ENCODE measurements around the gene CNPY1.

The CNPY1 gene

GRCh38 chr7:155590215-155591018, 44.1 kb upstream of the CNPY1 start:
- no peaks in the 10 kb centered on the region for H3K36me3 ChIP-seq (ENCODE audit: control insufficient read depth, insufficient read depth, low read length)
- TF ChIP-seq, protein P1, sequence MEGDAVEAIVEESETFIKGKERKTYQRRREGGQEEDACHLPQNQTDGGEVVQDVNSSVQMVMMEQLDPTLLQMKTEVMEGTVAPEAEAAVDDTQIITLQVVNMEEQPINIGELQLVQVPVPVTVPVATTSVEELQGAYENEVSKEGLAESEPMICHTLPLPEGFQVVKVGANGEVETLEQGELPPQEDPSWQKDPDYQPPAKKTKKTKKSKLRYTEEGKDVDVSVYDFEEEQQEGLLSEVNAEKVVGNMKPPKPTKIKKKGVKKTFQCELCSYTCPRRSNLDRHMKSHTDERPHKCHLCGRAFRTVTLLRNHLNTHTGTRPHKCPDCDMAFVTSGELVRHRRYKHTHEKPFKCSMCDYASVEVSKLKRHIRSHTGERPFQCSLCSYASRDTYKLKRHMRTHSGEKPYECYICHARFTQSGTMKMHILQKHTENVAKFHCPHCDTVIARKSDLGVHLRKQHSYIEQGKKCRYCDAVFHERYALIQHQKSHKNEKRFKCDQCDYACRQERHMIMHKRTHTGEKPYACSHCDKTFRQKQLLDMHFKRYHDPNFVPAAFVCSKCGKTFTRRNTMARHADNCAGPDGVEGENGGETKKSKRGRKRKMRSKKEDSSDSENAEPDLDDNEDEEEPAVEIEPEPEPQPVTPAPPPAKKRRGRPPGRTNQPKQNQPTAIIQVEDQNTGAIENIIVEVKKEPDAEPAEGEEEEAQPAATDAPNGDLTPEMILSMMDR (IDR thresholded peaks at IDR 0.05; ENCODE audit: insufficient read depth, low read length, poor library complexity, severe bottlenecking), result no peak
- no peaks in the 10 kb centered on the region for H3K27me3 ChIP-seq (replicated peaks; ENCODE audit: control insufficient read depth, insufficient read depth, low read length)
- no peak for DNase-seq (ENCODE audit: extremely low read depth, insufficient read length)
- H3K4me3 ChIP-seq (replicated peaks; ENCODE audit: low read depth, low read length), result no peak overlapping the region

GRCh38 chr7:155589001-155589980, 42.9 kb upstream of the CNPY1 start:
- Histone ChIP-seq H3K36me3 (ENCODE audit: control insufficient read depth, insufficient read depth, low read length) (no peaks in the 10 kb centered on the region), H3K27me3 (replicated peaks; ENCODE audit: control insufficient read depth, insufficient read depth, low read length) (no peaks in the 10 kb centered on the region), H3K4me3 (replicated peaks; ENCODE audit: low read depth, low read length) (no peak overlapping the region)
- no peak for DNase-seq (ENCODE audit: extremely low read depth, insufficient read length)
- TF ChIP-seq, protein P1 (IDR thresholded peaks at IDR 0.05; ENCODE audit: insufficient read depth, low read length, poor library complexity, severe bottlenecking), result no peak

- DNase-seq (ENCODE audit: extremely low read depth, insufficient read length), result no peak
- Histone ChIP-seq H3K36me3 (ENCODE audit: control insufficient read depth, insufficient read depth, low read length) (no peaks in the 10 kb centered on the region), H3K27me3 (replicated peaks; ENCODE audit: control insufficient read depth, insufficient read depth, low read length) (no peaks in the 10 kb centered on the region; the same call in 1 of the 2 replicates), H3K4me3 (replicated peaks; ENCODE audit: low read depth, low read length) (no peak overlapping the region)
- TF ChIP-seq, protein P1 (IDR thresholded peaks at IDR 0.05; ENCODE audit: insufficient read depth, low read length, poor library complexity, severe bottlenecking), result no peak
Observed at GRCh38 chr7:155588468-155588998, 42.2 kb upstream of the CNPY1 start.

DNA sequence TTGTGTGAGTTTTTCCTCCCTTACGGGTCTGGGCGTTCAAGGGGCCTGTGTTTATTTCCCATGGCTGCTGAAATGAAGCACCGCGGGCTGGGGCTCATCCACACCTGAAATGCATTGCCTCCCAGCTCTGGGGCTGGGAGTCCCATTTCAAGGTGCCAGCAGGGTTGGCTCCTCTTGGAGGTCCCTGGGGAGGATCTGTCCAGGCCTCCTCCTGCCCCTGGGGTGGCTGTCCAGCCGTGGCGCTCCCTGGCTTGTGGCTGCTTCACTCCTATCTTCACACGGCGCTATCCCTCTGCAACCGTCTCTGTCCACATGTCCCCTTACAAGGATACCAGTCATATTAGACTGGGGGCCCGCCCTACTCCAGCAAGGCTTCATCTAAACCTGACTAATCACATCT, 41.1 kb upstream of the CNPY1 start:
- H3K36me3 ChIP-seq (ENCODE audit: control insufficient read depth, insufficient read depth, low read length), result no peaks in the 10 kb centered on the region
- no peak overlapping the region for H3K4me3 ChIP-seq (replicated peaks; ENCODE audit: low read depth, low read length)
- no peak for DNase-seq (ENCODE audit: extremely low read depth, insufficient read length)
- TF ChIP-seq, protein P1 (IDR thresholded peaks at IDR 0.05; ENCODE audit: insufficient read depth, low read length, poor library complexity, severe bottlenecking), result no peak
- H3K27me3 ChIP-seq (replicated peaks; ENCODE audit: control insufficient read depth, insufficient read depth, low read length), result no peaks in the 10 kb centered on the region; the same call in 1 of the 2 replicates

GRCh38 chr7:155586843-155587440, 40.6 kb upstream of the CNPY1 start:
- TF ChIP-seq, protein P1 (IDR thresholded peaks at IDR 0.05; ENCODE audit: insufficient read depth, low read length, poor library complexity, severe bottlenecking), result no peak
- Histone ChIP-seq H3K27me3 (replicated peaks; ENCODE audit: control insufficient read depth, insufficient read depth, low read length) (no peaks in the 10 kb centered on the region; the same call in 1 of the 2 replicates), H3K36me3 (ENCODE audit: control insufficient read depth, insufficient read depth, low read length) (no peaks in the 10 kb centered on the region), H3K4me3 (replicated peaks; ENCODE audit: low read depth, low read length) (no peak overlapping the region)
- no peak for DNase-seq (ENCODE audit: extremely low read depth, insufficient read length)
